ENCODE data around the gene SNX25. TPM values are rescaled to one million over a fixed set of nuclear protein-coding genes. Genes with fewer than 3 reads are reported as not detected.
"Not testable (repeated sequence)": the region's sequence is repeated elsewhere in the genome, so short reads cannot be mapped to it uniquely, and the experiment has no call there.

SNX25 gene
- total and polyA plus RNA-seq, 2 donors (not counting 1 experiment from before 2014, with no cell fraction given) = 11.1 to 32.9 TPM

GRCh38 chr4:185196437-185196836 lies 13.0 kb upstream of the SNX25 start:
- Histone ChIP-seq H3K9me3 (ENCODE audit: control insufficient read depth, insufficient read depth, low read depth, low read length) (no peaks in the 10 kb centered on the region), H3K4me2 (ENCODE audit: extremely low read depth, insufficient read depth, low read length) (no peak overlapping the region), H3K27me3 (ENCODE audit: control insufficient read depth, insufficient read depth, low read length) (no peaks in the 10 kb centered on the region), H4K20me1 (ENCODE audit: control insufficient read depth, extremely low read depth, insufficient read depth, low read length) (no peaks in the 10 kb centered on the region), H3K4me1 (ENCODE audit: control insufficient read depth, extremely low read depth, insufficient read depth, low read length) (no peaks in the 10 kb centered on the region), H3K79me2 (ENCODE audit: control insufficient read depth, insufficient read depth, low read length) (peaks cover 6% of the 10 kb centered on the region), H3K9ac (ENCODE audit: insufficient read depth, low read length) (no peak overlapping the region), H3K4me3 (replicated peaks in 1 of 4; ENCODE audit: control extremely low read depth in 1 of 4, insufficient read depth in 1 of 4, low read depth in 3 of 4, low read length in 4 of 4) (no peak overlapping the region), H2AFZ (ENCODE audit: low read length) (no peak overlapping the region), H3K27ac (ENCODE audit: insufficient read depth, low read length) (no peak overlapping the region), H3K36me3 (ENCODE audit: control insufficient read depth, insufficient read depth, low read length) (no peaks in the 10 kb centered on the region)
- DNase-seq (ENCODE audit: low read depth in 2 of 2) = no peak
- TF ChIP-seq EZH2 (IDR thresholded peaks at IDR 0.05; ENCODE audit: low read length, missing control alignments) (no peak), CTCF (conservative IDR thresholded peaks at IDR 0.05 in 1 of 2, IDR thresholded peaks at IDR 0.05 in 1 of 2; ENCODE audit: low read depth in 1 of 2, low read length in 2 of 2) (no peak)

GRCh38 chr4:185198189-185198588 lies 11.2 kb upstream of the SNX25 start:
- not testable (repeated sequence) for H3K27ac ChIP-seq (ENCODE audit: insufficient read depth, low read length); H3K4me3 ChIP-seq (replicated peaks in 1 of 4; ENCODE audit: control extremely low read depth in 1 of 4, insufficient read depth in 1 of 4, low read depth in 3 of 4, low read length in 4 of 4); H3K4me1 ChIP-seq (ENCODE audit: control insufficient read depth, extremely low read depth, insufficient read depth, low read length); H3K9ac ChIP-seq (ENCODE audit: insufficient read depth, low read length); H3K79me2 ChIP-seq (ENCODE audit: control insufficient read depth, insufficient read depth, low read length); H3K27me3 ChIP-seq (ENCODE audit: control insufficient read depth, insufficient read depth, low read length); H3K36me3 ChIP-seq (ENCODE audit: control insufficient read depth, insufficient read depth, low read length); H3K9me3 ChIP-seq (ENCODE audit: control insufficient read depth, insufficient read depth, low read depth, low read length); H3K4me2 ChIP-seq (ENCODE audit: extremely low read depth, insufficient read depth, low read length); H4K20me1 ChIP-seq (ENCODE audit: control insufficient read depth, extremely low read depth, insufficient read depth, low read length); H2AFZ ChIP-seq (ENCODE audit: low read length); DNase-seq (ENCODE audit: low read depth in 2 of 2)

DNA sequence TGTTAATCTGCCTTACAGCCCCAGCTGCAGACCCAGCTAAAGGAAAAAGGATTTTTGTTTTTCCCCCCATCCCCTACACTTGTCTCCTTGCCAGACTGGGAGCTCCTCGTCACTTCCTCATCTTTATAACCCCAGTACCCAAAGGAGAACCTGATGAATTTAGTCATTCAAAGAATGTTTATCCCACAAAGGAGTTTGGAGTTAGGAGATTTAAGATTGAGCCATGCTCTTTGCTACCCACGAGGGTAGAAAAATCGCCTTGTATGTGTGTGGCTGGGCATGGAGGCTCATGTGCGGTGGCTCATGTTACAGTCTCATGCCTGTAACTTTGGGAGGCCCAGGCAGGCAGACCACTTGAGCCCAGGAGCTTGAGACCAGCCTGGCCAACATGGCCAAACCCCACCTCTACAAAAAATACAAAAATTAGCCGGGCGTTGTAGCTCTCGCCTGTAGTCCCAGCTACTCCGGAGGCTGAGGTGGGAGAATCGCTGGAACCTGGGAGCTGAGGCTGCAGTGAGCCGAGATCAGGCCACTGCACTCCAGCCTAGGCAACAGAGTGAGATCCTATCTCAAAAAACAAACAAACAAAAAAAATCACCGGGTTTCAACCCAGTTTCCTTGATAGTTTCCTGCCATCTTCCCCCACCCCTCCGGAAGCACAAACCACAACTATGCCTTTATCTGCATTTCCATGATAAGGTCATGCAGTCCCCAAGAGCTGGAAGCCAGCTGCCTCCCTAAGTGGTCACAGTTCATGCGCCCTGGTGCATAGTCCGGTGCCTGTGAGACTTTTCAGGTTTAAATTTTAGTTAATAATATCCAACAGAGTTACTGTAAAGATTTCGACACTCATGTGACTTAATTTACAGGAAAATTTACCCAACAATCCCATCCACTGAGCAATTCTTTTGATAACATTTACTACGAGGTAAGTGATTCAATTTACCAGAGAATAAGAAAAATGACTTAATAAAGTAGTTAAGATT lies 7.1 kb upstream of the SNX25 start:
- TF ChIP-seq CTCF (conservative IDR thresholded peaks at IDR 0.05 in 1 of 2, IDR thresholded peaks at IDR 0.05 in 1 of 2; ENCODE audit: low read depth in 1 of 2, low read length in 2 of 2) (no peak), EZH2 (IDR thresholded peaks at IDR 0.05; ENCODE audit: low read length, missing control alignments) (no peak)
- peak overlapping the region; percentile 23 for H3K27ac ChIP-seq (ENCODE audit: insufficient read depth, low read length)
- no peaks in the 10 kb centered on the region for H3K9me3 ChIP-seq (ENCODE audit: control insufficient read depth, insufficient read depth, low read depth, low read length)
- H3K4me3 ChIP-seq (replicated peaks in 1 of 4; ENCODE audit: control extremely low read depth in 1 of 4, insufficient read depth in 1 of 4, low read depth in 3 of 4, low read length in 4 of 4) = peak overlapping the region in 2 of 4 experiments; percentile 67 to 77
- H4K20me1 ChIP-seq (ENCODE audit: control insufficient read depth, extremely low read depth, insufficient read depth, low read length) = no peaks in the 10 kb centered on the region
- peaks cover 3% of the 10 kb centered on the region for H3K4me1 ChIP-seq (ENCODE audit: control insufficient read depth, extremely low read depth, insufficient read depth, low read length)
- H3K27me3 ChIP-seq (ENCODE audit: control insufficient read depth, insufficient read depth, low read length) = no peaks in the 10 kb centered on the region
- H3K79me2 ChIP-seq (ENCODE audit: control insufficient read depth, insufficient read depth, low read length) = peaks cover 6% of the 10 kb centered on the region
- H3K4me2 ChIP-seq (ENCODE audit: extremely low read depth, insufficient read depth, low read length) = peak overlapping the region; percentile 61
- H3K9ac ChIP-seq (ENCODE audit: insufficient read depth, low read length) = no peak overlapping the region
- H2AFZ ChIP-seq (ENCODE audit: low read length) = no peak overlapping the region
- H3K36me3 ChIP-seq (ENCODE audit: control insufficient read depth, insufficient read depth, low read length) = no peaks in the 10 kb centered on the region
- peak; percentile 28 to 42 for DNase-seq (ENCODE audit: low read depth in 2 of 2)
